Smooth muscle cell (in vitro differentiated cells): ENCODE measurements around the gene LRRC8D. TPM values are rescaled to one million over a fixed set of nuclear protein-coding genes. Genes with fewer than 3 reads are reported as not detected.
"Not testable (repeated sequence)": the region's sequence is repeated elsewhere in the genome, so short reads cannot be mapped to it uniquely, and the experiment has no call there.

Experiments used
- DNase-seq: peaks from one replicate; lab custom pipeline; 2025; ENCODE audit not compliant: unreplicated experiment; lab: John Stamatoyannopoulos, UW
- H2AFZ ChIP-seq: fragments of 200-600 bp; sonication (generic); 2 replicates; pipeline ENCODE4 v1.6.0; 2016; ENCODE audit warnings: antibody characterized with exemption, low read depth, mild to moderate bottlenecking
- H3F3A ChIP-seq: fragments of 200-600 bp; sonication (generic); 2 replicates; pipeline ENCODE4 v1.6.0; 2017; ENCODE audit warnings: antibody characterized with exemption, low read depth
- H3K27ac ChIP-seq: fragments of 200-600 bp; sonication (generic); 2 replicates; pipeline ENCODE4 v1.5.1; 2016; ENCODE audit warnings: low read depth, mild to moderate bottlenecking
- H3K27me3 ChIP-seq: fragments of 200-600 bp; sonication (generic); 2 replicates; pipeline ENCODE4 v1.6.1; 2016; ENCODE audit warnings: low read depth, mild to moderate bottlenecking
- H3K36me3 ChIP-seq: fragments of 200-600 bp; sonication (generic); 2 replicates; pipeline ENCODE4 v1.5.1; 2016; ENCODE audit warnings: low read depth
- H3K4me1 ChIP-seq: fragments of 200-600 bp; sonication (generic); 2 replicates; pipeline ENCODE4 v1.5.1; 2016; ENCODE audit warnings: low read depth
- H3K4me2 ChIP-seq: fragments of 200-600 bp; sonication (generic); 2 replicates; pipeline ENCODE4 v1.6.0; 2016; ENCODE audit warnings: mild to moderate bottlenecking
- H3K4me3 ChIP-seq: fragments of 200-600 bp; sonication (generic); 2 replicates; pipeline ENCODE4 v1.5.1; 2016; ENCODE audit warnings: mild to moderate bottlenecking
- H3K79me2 ChIP-seq: fragments of 200-600 bp; sonication (generic); 2 replicates; pipeline ENCODE4 v1.6.0; 2016; ENCODE audit warnings: low read depth, mild to moderate bottlenecking
- H3K9ac ChIP-seq: fragments of 200-600 bp; sonication (generic); 2 replicates; pipeline ENCODE4 v1.6.0; 2016; ENCODE audit warnings: low read depth
- H3K9me3 ChIP-seq: fragments of 200-600 bp; sonication (generic); replicated peaks from 2 replicates; pipeline ENCODE4 v1.5.1; 2016; ENCODE audit warnings: low read depth
- H4K20me1 ChIP-seq: fragments of 200-600 bp; sonication (generic); 2 replicates; pipeline ENCODE4 v1.6.0; 2016; ENCODE audit warnings: low read depth
- WGBS: methylation state at CpG from one replicate; pipeline ENCODE4 v1.1.7; 2016; ENCODE audit warnings: low lambda C conversion rate; 5-methylcytosine and 5-hydroxymethylcytosine counted together
- polyA plus RNA-seq: library from polyadenylated mRNA; unstranded; fragments of >200 nt; fragmentation: Nextera tagmentation; extraction: Ambion mirVana; gene quantifications from 2 replicates; pipeline ENCODE4 v1.2.1, GENCODE V29; 2016
- total RNA-seq: library from RNA; depleted of rRNA; stranded (reverse); fragments of >200 nt; gene quantifications from 2 replicates; pipeline ENCODE4 v1.2.3, GENCODE V29; 2014
- TF ChIP-seq, protein P1 (sequence below): fragments of 200-600 bp; sonication (generic); IDR thresholded peaks from 2 replicates; pipeline ENCODE4 v1.5.1; 2017; ENCODE audit warnings: borderline replicate concordance, mild to moderate bottlenecking, antibody characterized with exemption; ENCODE audit not compliant: insufficient read depth, poor library complexity, severe bottlenecking

LRRC8D gene
- total RNA-seq (14.7 and 25.1 TPM in 2 replicates), polyA plus RNA-seq (5.2 and 13.9 TPM in 2 replicates)

DNA sequence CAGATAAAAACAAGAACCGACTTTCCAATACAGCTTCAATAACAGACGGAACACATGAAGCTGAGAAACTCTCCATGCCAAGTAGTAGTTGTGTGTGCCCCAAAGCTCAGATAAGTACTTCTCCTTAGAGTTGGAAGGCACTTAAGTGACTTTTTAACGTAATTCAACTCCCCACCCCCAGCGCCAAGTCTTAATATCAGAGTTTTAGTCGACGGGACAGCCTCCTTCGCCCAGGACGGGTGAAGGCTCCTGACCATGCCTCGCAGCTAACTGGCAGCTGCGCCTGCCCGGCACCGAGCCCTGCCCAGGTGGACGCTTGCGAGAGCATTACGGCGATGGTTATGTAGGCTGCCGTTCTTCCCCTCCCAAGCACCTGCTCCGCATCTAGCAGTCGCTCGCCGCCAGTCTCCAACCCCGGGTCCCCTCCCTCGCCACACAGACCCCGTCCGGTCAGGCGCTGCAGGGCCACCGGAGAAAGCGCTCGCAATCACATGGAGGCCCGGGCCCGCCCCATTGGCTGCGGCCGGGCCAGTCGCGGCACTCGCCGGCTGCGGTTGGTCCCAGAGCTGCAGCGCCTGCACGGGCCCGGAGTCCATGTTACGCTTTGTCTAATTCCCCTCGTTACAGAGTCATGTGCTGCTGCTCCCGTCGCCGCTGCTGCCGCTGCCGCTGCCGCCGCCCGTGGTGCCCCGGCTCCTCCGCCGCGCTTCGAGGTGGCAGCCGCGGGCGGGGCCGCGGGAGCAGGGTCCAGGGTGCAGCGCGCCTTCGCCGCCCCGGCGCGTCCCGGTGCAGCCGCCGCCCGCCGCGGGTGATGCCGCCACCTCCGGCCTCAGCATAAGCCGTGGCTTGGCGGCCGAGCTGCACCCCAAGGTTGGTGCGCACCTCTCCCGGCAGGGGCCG, at the start of gene LRRC8D:
LRRC8D (plus strand) TSS at position 611 of the 900 bp plus-strand sequence. CDS start 112,037 bp downstream, outside the sequence.
- TF ChIP-seq, protein P1, sequence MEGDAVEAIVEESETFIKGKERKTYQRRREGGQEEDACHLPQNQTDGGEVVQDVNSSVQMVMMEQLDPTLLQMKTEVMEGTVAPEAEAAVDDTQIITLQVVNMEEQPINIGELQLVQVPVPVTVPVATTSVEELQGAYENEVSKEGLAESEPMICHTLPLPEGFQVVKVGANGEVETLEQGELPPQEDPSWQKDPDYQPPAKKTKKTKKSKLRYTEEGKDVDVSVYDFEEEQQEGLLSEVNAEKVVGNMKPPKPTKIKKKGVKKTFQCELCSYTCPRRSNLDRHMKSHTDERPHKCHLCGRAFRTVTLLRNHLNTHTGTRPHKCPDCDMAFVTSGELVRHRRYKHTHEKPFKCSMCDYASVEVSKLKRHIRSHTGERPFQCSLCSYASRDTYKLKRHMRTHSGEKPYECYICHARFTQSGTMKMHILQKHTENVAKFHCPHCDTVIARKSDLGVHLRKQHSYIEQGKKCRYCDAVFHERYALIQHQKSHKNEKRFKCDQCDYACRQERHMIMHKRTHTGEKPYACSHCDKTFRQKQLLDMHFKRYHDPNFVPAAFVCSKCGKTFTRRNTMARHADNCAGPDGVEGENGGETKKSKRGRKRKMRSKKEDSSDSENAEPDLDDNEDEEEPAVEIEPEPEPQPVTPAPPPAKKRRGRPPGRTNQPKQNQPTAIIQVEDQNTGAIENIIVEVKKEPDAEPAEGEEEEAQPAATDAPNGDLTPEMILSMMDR = no peak
- Histone ChIP-seq H3K4me3 (peak within 1 kb of the TSS; percentile 63), H3K36me3 (no peaks in the 10 kb centered on the region), H4K20me1 (no peaks in the 10 kb centered on the region), H3K9me3 (no peaks in the 10 kb centered on the region), H2AFZ (peak within 1 kb of the TSS; percentile 93), H3K4me2 (peak within 1 kb of the TSS; percentile 98), H3K79me2 (no peaks in the 10 kb centered on the region), H3K9ac (no peak within 1 kb of the TSS), H3F3A (peaks cover 4% of the 10 kb centered on the region), H3K27ac (no peak within 1 kb of the TSS), H3K4me1 (peaks cover 21% of the 10 kb centered on the region), H3K27me3 (peaks cover 68% of the 10 kb centered on the region)
- WGBS = 2% methylated on average over 68 of the region's 82 CpGs
- DNase-seq = peak; percentile 12

DNA sequence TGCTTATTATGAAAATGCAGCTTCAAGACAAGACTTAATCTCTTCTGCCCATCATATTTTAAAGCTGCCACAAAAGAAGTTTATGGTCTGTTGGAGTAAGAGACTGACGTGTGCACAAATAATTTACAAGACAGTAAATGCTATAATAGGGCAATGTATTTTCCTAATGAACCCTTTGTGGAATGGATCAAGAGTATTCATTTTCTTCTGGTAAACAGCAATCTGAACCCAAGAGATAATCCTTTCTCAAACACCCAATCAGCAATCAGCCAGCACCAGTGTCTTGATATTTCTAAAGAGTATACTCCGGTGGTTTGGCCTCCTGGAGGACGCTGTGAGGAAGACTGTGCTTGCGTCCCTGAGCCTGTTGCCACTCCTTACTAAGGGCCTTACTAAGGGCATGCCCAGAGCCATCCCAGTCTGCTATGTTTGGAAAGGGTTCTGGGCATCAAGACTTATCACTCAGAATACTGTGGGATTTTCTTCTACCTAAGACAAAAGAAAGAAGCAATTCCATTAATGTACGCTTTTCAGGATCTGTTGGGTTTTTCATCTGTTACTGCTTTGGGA, 48.8 kb upstream of the LRRC8D start:
- no peaks in the 10 kb centered on the region for H3F3A ChIP-seq
- DNase-seq = no peak
- H3K4me3 ChIP-seq = no peak overlapping the region
- H2AFZ ChIP-seq = no peak overlapping the region
- no peaks in the 10 kb centered on the region for H4K20me1 ChIP-seq
- H3K4me1 ChIP-seq = no peaks in the 10 kb centered on the region
- 73% methylated on average over 5 of the region's 5 CpGs for WGBS
- peaks cover 14% of the 10 kb centered on the region for H3K27me3 ChIP-seq
- no peaks in the 10 kb centered on the region for H3K9me3 ChIP-seq
- no peak overlapping the region for H3K27ac ChIP-seq
- H3K9ac ChIP-seq = no peak overlapping the region
- TF ChIP-seq, protein P1 = no peak
- no peak overlapping the region for H3K4me2 ChIP-seq
- no peaks in the 10 kb centered on the region for H3K36me3 ChIP-seq
- H3K79me2 ChIP-seq = no peaks in the 10 kb centered on the region

DNA sequence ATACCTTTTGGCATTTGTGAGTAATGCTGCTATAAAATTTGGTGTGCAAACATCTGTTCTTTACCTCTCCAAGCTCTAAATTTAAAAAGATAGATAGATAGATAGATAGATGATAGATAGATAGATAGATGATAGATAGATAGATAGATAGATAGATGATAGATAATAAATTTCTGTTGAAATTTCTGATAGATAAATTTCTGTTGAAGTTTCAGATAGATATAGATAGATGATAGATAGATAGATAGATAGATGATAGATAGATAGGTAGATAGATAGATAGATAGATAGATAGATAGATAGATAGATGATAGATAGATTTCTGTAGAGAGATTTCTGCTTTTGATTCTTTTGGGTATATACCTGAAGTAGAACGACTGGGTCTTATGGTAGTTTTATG, 44.7 kb upstream of the LRRC8D start:
- H3K4me1 ChIP-seq, H3K9ac ChIP-seq, H3F3A ChIP-seq, H4K20me1 ChIP-seq, H3K79me2 ChIP-seq, H3K27ac ChIP-seq, H3K36me3 ChIP-seq, DNase-seq, H3K4me2 ChIP-seq, H3K4me3 ChIP-seq, H3K9me3 ChIP-seq, H2AFZ ChIP-seq, H3K27me3 ChIP-seq: not testable (repeated sequence)
- 72% methylated on average over 1 of the region's 1 CpG for WGBS

GRCh38 chr1:89777271-89777670, 43.6 kb upstream of the LRRC8D start:
- H3K4me2 ChIP-seq, H3K9me3 ChIP-seq, H3K79me2 ChIP-seq, H2AFZ ChIP-seq, H3K9ac ChIP-seq, H3K4me3 ChIP-seq, H3K4me1 ChIP-seq, H3K27me3 ChIP-seq, DNase-seq, H3F3A ChIP-seq, H3K27ac ChIP-seq, H3K36me3 ChIP-seq, H4K20me1 ChIP-seq: not testable (repeated sequence)
- WGBS = 80% methylated on average over 2 of the region's 2 CpGs
